Spleen (tissue), 7 donors: ENCODE measurements around the gene MEMO1.

Experiments used
- CTCF ChIP-seq, 11 experiments: fragments of 200-600 bp in 7 of 11; fragments of 450-650 bp in 4 of 11; sonication (generic) in 4 of 11; IDR thresholded peaks in 8 of 11; conservative IDR thresholded peaks in 3 of 11; 1 replicate in 7 of 11; 2 replicates in 4 of 11; pipeline versions ENCODE4 v1.4.0 to v1.8.0; 2016 to 2021; ENCODE audit warnings: antibody characterized with exemption in 11 of 11, inconsistent platforms in 4 of 11, mild to moderate bottlenecking in 1 of 11
- POLR2A ChIP-seq, 3 donors: fragments of 450-650 bp; IDR thresholded peaks; one replicate each; pipeline ENCODE4 v1.5.1; 2017; ENCODE audit warnings: antibody characterized with exemption in 3 of 3, mild to moderate bottlenecking in 1 of 3
- POLR2AphosphoS5 ChIP-seq, 3 donors: sonication (generic); formaldehyde crosslinking; IDR thresholded peaks; one replicate each; pipeline ENCODE4 v1.5.1; 2017; ENCODE audit warnings: antibody characterized with exemption in 3 of 3
- donor health status: DM: no; HTN: no; CAD: no; lungs with moderate emphysema.
- donor health status: DM: no; HTN: no; CAD: no.
- donor health status: DM: no; HTN: no; CAD: no.

- TF ChIP-seq CTCF (IDR thresholded peaks at IDR 0.05 in 8 of 11, conservative IDR thresholded peaks at IDR 0.05 in 3 of 11) (no peak), POLR2AphosphoS5 (IDR thresholded peaks at IDR 0.05) (no peak), POLR2A (IDR thresholded peaks at IDR 0.05) (no peak)
Measured at GRCh38 chr2:32011485-32011960, 715 bp upstream of the MEMO1 start.
